Measurements from ENCODE around the gene PSMD12. TPM values are rescaled to one million over a fixed set of nuclear protein-coding genes. Genes with fewer than 3 reads are reported as not detected.

The PSMD12 gene
- total and polyA plus RNA-seq, 2 experiments from 2014 or later = 16.6 to 44.1 TPM

GRCh38 chr17:67401598-67402504 lies 35.5 kb upstream of the PSMD12 start:
- no peak for DNase-seq (ENCODE audit: low read depth in 1 of 2, low spot score in 1 of 2)
- no peaks in the 10 kb centered on the region for H3K27me3 ChIP-seq
- H3K9me3 ChIP-seq (ENCODE audit: low read depth) = no peaks in the 10 kb centered on the region
- H3K4me1 ChIP-seq (ENCODE audit: low read depth) = peaks cover 5% of the 10 kb centered on the region
- TF ChIP-seq CTCF (IDR thresholded peaks at IDR 0.05; ENCODE audit: low read depth, low read length) = no peak
- no peaks in the 10 kb centered on the region for H3K36me3 ChIP-seq
- H3K4me3 ChIP-seq = no peak overlapping the region
- H3K27ac ChIP-seq = no peak overlapping the region

GRCh38 chr17:67401106-67401505 lies 34.7 kb upstream of the PSMD12 start:
- Histone ChIP-seq H3K27me3 (no peaks in the 10 kb centered on the region), H3K27ac (no peak overlapping the region), H3K4me3 (no peak overlapping the region), H3K4me1 (ENCODE audit: low read depth) (peaks cover 5% of the 10 kb centered on the region), H3K9me3 (ENCODE audit: low read depth) (no peaks in the 10 kb centered on the region), H3K36me3 (no peaks in the 10 kb centered on the region)
- TF ChIP-seq CTCF (IDR thresholded peaks at IDR 0.05; ENCODE audit: low read depth, low read length) = no peak
- DNase-seq (ENCODE audit: low read depth in 1 of 2, low spot score in 1 of 2) = no peak

GRCh38 chr17:67400193-67400592 lies 33.8 kb upstream of the PSMD12 start:
- Histone ChIP-seq H3K4me1 (ENCODE audit: low read depth) (peaks cover 5% of the 10 kb centered on the region), H3K27me3 (no peaks in the 10 kb centered on the region), H3K4me3 (no peak overlapping the region), H3K9me3 (ENCODE audit: low read depth) (no peaks in the 10 kb centered on the region), H3K27ac (peak overlapping the region; percentile 26), H3K36me3 (no peaks in the 10 kb centered on the region)
- DNase-seq (ENCODE audit: low read depth in 1 of 2, low spot score in 1 of 2) = no peak
- TF ChIP-seq CTCF (IDR thresholded peaks at IDR 0.05; ENCODE audit: low read depth, low read length) = no peak

GRCh38 chr17:67399676-67400075 lies 33.3 kb upstream of the PSMD12 start:
- Histone ChIP-seq H3K36me3 (no peaks in the 10 kb centered on the region), H3K9me3 (ENCODE audit: low read depth) (no peaks in the 10 kb centered on the region), H3K4me1 (ENCODE audit: low read depth) (peaks cover 5% of the 10 kb centered on the region), H3K27ac (no peak overlapping the region), H3K27me3 (no peaks in the 10 kb centered on the region), H3K4me3 (no peak overlapping the region)
- DNase-seq (ENCODE audit: low read depth in 1 of 2, low spot score in 1 of 2) = no peak
- no peak for TF ChIP-seq CTCF (IDR thresholded peaks at IDR 0.05; ENCODE audit: low read depth, low read length)

- no peaks in the 10 kb centered on the region for H3K9me3 ChIP-seq (ENCODE audit: low read depth)
- no peak for TF ChIP-seq CTCF (IDR thresholded peaks at IDR 0.05; ENCODE audit: low read depth, low read length)
- no peak for DNase-seq (ENCODE audit: low read depth in 1 of 2, low spot score in 1 of 2)
- H3K36me3 ChIP-seq = no peaks in the 10 kb centered on the region
- H3K4me1 ChIP-seq (ENCODE audit: low read depth) = no peaks in the 10 kb centered on the region
- H3K27ac ChIP-seq = no peak overlapping the region
- no peak overlapping the region for H3K4me3 ChIP-seq
- no peaks in the 10 kb centered on the region for H3K27me3 ChIP-seq
Observed at GRCh38 chr17:67393809-67394397, 27.5 kb upstream of the PSMD12 start.

Data from cardiac muscle cell (in vitro differentiated cells and primary cell).